Panc1 (cell line): ENCODE measurements around the gene CLASRP. TPM values are rescaled to one million over a fixed set of nuclear protein-coding genes. Genes with fewer than 3 reads are reported as not detected.

ENCODE experiments used
- ATAC-seq: fragments of 200-7000 bp; cut with Tn5 transposase; 2 replicates; pipeline ENCODE4 v1.9.1; 2020; ENCODE audit warnings: mild to moderate bottlenecking, moderate library complexity
- BruUV-seq: library from RNA; stranded (reverse); fragments of 400-500 nt; replicated peaks from 2 replicates; lab custom pipeline; 2021; lab: Mats Ljungman, UMichigan
- CTCF ChIA-PET: fragments of 300-600 bp; sonication (Branson Sonifier 250); formaldehyde crosslinking; loops from one replicate; lab custom pipeline; 2022; ENCODE audit warnings: antibody characterized with exemption; lab: Charles Lee
- POLR2A ChIA-PET: fragments of 300-600 bp; sonication (Branson Sonifier 250); formaldehyde crosslinking; loops from one replicate; lab custom pipeline; 2022; ENCODE audit warnings: antibody characterized with exemption; lab: Charles Lee
- DNase-seq: peaks from one replicate; pipeline ENCODE4 v3.0.0-alpha.2; 2010; ENCODE audit warnings: low read depth, low spot score
- H3K27ac ChIP-seq: 2 replicates; pipeline ENCODE4 v1.5.1; 2011; ENCODE audit warnings: mild to moderate bottlenecking, low read length, inconsistent platforms
- H3K27me3 ChIP-seq: fragments of 200-500 bp; sonication (Bioruptor generic); 2 replicates; pipeline ENCODE4 v1.6.0; 2014; ENCODE audit warnings: low read length, inconsistent platforms; ENCODE audit not compliant: control insufficient read depth, insufficient read depth
- H3K36me3 ChIP-seq: fragments of 200-500 bp; sonication (Bioruptor generic); 2 replicates; pipeline ENCODE4 v1.5.1; 2014; ENCODE audit warnings: inconsistent platforms, mild to moderate bottlenecking, low read length, moderate library complexity; ENCODE audit not compliant: control insufficient read depth, insufficient read depth
- H3K4me1 ChIP-seq: 2 replicates; pipeline ENCODE4 v1.5.1; 2011; ENCODE audit warnings: inconsistent platforms, mild to moderate bottlenecking, low read length, moderate library complexity; ENCODE audit not compliant: control insufficient read depth, insufficient read depth
- H3K4me3 ChIP-seq, 2 experiments: 2 replicates each; pipeline ENCODE4 v1.5.1; 2011 to 2012; ENCODE audit warnings: low read depth in 2 of 2, low read length in 2 of 2, mild to moderate bottlenecking in 2 of 2, inconsistent platforms in 1 of 2, moderate library complexity in 1 of 2
- H3K9me3 ChIP-seq: fragments of 200-500 bp; sonication (Bioruptor generic); 2 replicates; pipeline ENCODE4 v1.5.1; 2014; ENCODE audit warnings: low read depth, mild to moderate bottlenecking, inconsistent platforms, low read length, moderate library complexity; ENCODE audit not compliant: control insufficient read depth, insufficient read depth
- CTCF ChIP-seq: fragments of 450-650 bp; IDR thresholded peaks from 2 replicates; pipeline ENCODE4 v1.5.1; 2017; ENCODE audit warnings: mild to moderate bottlenecking
- POLR2AphosphoS5 ChIP-seq: IDR thresholded peaks from 2 replicates; pipeline ENCODE4 v1.6.1; 2012; ENCODE audit warnings: mild to moderate bottlenecking, low read depth, low read length, moderate library complexity
- REST ChIP-seq, 2 experiments: IDR thresholded peaks; 2 replicates each; pipeline ENCODE4 v1.6.1; 2011 to 2012; ENCODE audit warnings: low read depth in 2 of 2, control low read depth in 1 of 2, low read length in 1 of 2, mild to moderate bottlenecking in 1 of 2, moderate library complexity in 1 of 2; ENCODE audit not compliant: insufficient read depth in 1 of 2
- SIN3A ChIP-seq: IDR thresholded peaks from 2 replicates; pipeline ENCODE4 v1.6.1; 2012; ENCODE audit warnings: low read depth, mild to moderate bottlenecking, low read length, moderate library complexity, borderline replicate concordance; ENCODE audit not compliant: insufficient read depth
- TCF7L2 ChIP-seq: IDR thresholded peaks from 2 replicates; pipeline ENCODE4 v1.6.1; 2011; ENCODE audit warnings: mild to moderate bottlenecking, low read depth, low read length, inconsistent platforms
- in situ Hi-C: cut with HindIII; loops from 2 replicates; pipeline ENCODE4 v1.10.0; 2016; ENCODE audit warnings: low sequenced_read_pairs, low pct_unique_long_range_greater_than_20kb
- intact Hi-C: fragments of 100-400 bp; cut with micrococcal nuclease; formaldehyde crosslinking; loops from one replicate; pipeline ENCODE4 v1.10.0; 2022; ENCODE audit not compliant: unreplicated experiment
- total RNA-seq: library from RNA; stranded (reverse); gene quantifications from one replicate; pipeline ENCODE4 v1.2.1, GENCODE V29; 2021; ENCODE audit not compliant: unreplicated experiment

Gene CLASRP
- total RNA-seq, 1 experiment from 2014 or later: 72.4 TPM

- intact Hi-C loops: no loop called here
- POLR2A ChIA-PET: no interaction called here
Observed at GRCh38 chr19:45090034-45090433, 51.2 kb downstream of the CLASRP start.

GRCh38 chr19:45090606-45091005 lies 51.8 kb downstream of the CLASRP start:
- ChIA-PET POLR2A (no interaction called here), CTCF (no interaction called here)
- Histone ChIP-seq H3K27ac (peak overlapping the region; percentile 94), H3K27me3 (no peaks in the 10 kb centered on the region), H3K9me3 (no peaks in the 10 kb centered on the region), H3K36me3 (peaks cover 6% of the 10 kb centered on the region; the same call in 1 of the 2 replicates), H3K4me1 (peaks cover 6% of the 10 kb centered on the region), H3K4me3 (peak overlapping the region; percentile 90 to 92)
- intact Hi-C loops: no loop called here
- DNase-seq (no peak), ATAC-seq (no peak)
- no TSS peak for BruUV-seq
- in situ Hi-C loops: no loop called here
- no peak for TF ChIP-seq POLR2AphosphoS5
- no peak for TF ChIP-seq TCF7L2
- TF ChIP-seq CTCF: no peak
- TF ChIP-seq REST (IDR thresholded peaks at IDR 0.05; ENCODE audit: insufficient read depth in 1 of 2, low read depth in 2 of 2, low read length in 1 of 2): no peak
- TF ChIP-seq SIN3A: no peak

More at GRCh38 chr19:45090034-45090433, 51.2 kb downstream of the CLASRP start:
- Histone ChIP-seq H3K27me3 (no peaks in the 10 kb centered on the region), H3K27ac (no peak overlapping the region), H3K4me3 (no peak overlapping the region), H3K9me3 (no peaks in the 10 kb centered on the region), H3K4me1 (peaks cover 5% of the 10 kb centered on the region; the same call in 1 of the 2 replicates), H3K36me3 (peaks cover 6% of the 10 kb centered on the region; the same call in 1 of the 2 replicates)
- no peak for TF ChIP-seq REST (IDR thresholded peaks at IDR 0.05; ENCODE audit: insufficient read depth in 1 of 2, low read depth in 2 of 2, low read length in 1 of 2)
- TF ChIP-seq SIN3A: no peak
- no peak for TF ChIP-seq POLR2AphosphoS5
- no peak for TF ChIP-seq TCF7L2
- no peak; the same call in 1 of the 2 replicates for TF ChIP-seq CTCF
- CTCF ChIA-PET: no interaction called here
- no TSS peak for BruUV-seq
- DNase-seq (no peak), ATAC-seq (no peak)
- in situ Hi-C loops: no loop called here
